HepG2 (cell line): Measurements from ENCODE around the gene TSC22D4. TPM values are rescaled to one million over a fixed set of nuclear protein-coding genes. Genes with fewer than 3 reads are reported as not detected.
A peak's percentile ranks its signal among the peaks of the same experiment; 100 is the strongest.

ENCODE experiments used
- ARNTL ChIP-seq: sonication (generic); formaldehyde crosslinking; IDR thresholded peaks from 2 replicates; pipeline ENCODE4 v1.4.0; 2020; ENCODE audit warnings: mild to moderate bottlenecking, missing genetic modification reagents
- BRCA1 ChIP-seq: sonication (generic); formaldehyde crosslinking; IDR thresholded peaks from 2 replicates; pipeline ENCODE4 v1.4.0; 2020; ENCODE audit warnings: missing genetic modification reagents
- CTCF ChIP-seq: sonication (generic); formaldehyde crosslinking; IDR thresholded peaks from 2 replicates; pipeline ENCODE4 v1.5.0; 2020; ENCODE audit warnings: mild to moderate bottlenecking, missing genetic modification reagents, moderate library complexity
- IRF1 ChIP-seq: sonication (generic); formaldehyde crosslinking; IDR thresholded peaks from 2 replicates; pipeline ENCODE4 v1.4.0; 2020; ENCODE audit warnings: low read depth, mild to moderate bottlenecking, missing genetic modification reagents
- MAFF ChIP-seq: IDR thresholded peaks from 2 replicates; pipeline ENCODE4 v1.6.1; 2011; ENCODE audit warnings: low read depth, low read length, improper control_type of control experiment
- NONO ChIP-seq, 2 experiments: fragments of 450-650 bp in 1 of 2; sonication (generic) in 1 of 2; formaldehyde crosslinking in 1 of 2; IDR thresholded peaks in 1 of 2; conservative IDR thresholded peaks in 1 of 2; 2 replicates each; pipeline versions ENCODE4 v1.6.1 to v1.8.0; 2017 to 2022; ENCODE audit warnings: mild to moderate bottlenecking in 1 of 2, missing genetic modification reagents in 1 of 2, moderate library complexity in 1 of 2
- PBX2 ChIP-seq: IDR thresholded peaks from 2 replicates; pipeline ENCODE4 v1.6.1; 2016; ENCODE audit warnings: control low read depth
- PHB2 ChIP-seq: fragments of 450-650 bp; IDR thresholded peaks from 2 replicates; pipeline ENCODE4 v1.6.1; 2018; ENCODE audit not compliant: partially characterized antibody
- SRF ChIP-seq: IDR thresholded peaks from 2 replicates; pipeline ENCODE4 v1.6.1; 2011; ENCODE audit warnings: mild to moderate bottlenecking, low read depth, low read length, moderate library complexity
- SUZ12 ChIP-seq: fragments of 150-350 bp; IDR thresholded peaks from 2 replicates; pipeline ENCODE4 v1.6.1; 2014; ENCODE audit warnings: low read depth, low read length
- TCF7 ChIP-seq: sonication (generic); IDR thresholded peaks from 2 replicates; pipeline ENCODE4 v1.6.1; 2016; ENCODE audit warnings: antibody characterized with exemption, low read depth
- TRAFD1 ChIP-seq: sonication (generic); formaldehyde crosslinking; IDR thresholded peaks from 2 replicates; pipeline ENCODE4 v1.5.1; 2020; ENCODE audit warnings: missing genetic modification reagents, mild to moderate bottlenecking, borderline replicate concordance
- ZBTB42 ChIP-seq: sonication (generic); formaldehyde crosslinking; IDR thresholded peaks from 2 replicates; pipeline ENCODE4 v1.5.0; 2020; ENCODE audit warnings: mild to moderate bottlenecking, missing genetic modification reagents
- ZBTB46 ChIP-seq: sonication (generic); formaldehyde crosslinking; IDR thresholded peaks from 2 replicates; pipeline ENCODE4 v1.4.0; 2020; ENCODE audit warnings: mild to moderate bottlenecking, missing genetic modification reagents, borderline replicate concordance
- ZNF274 ChIP-seq: sonication (generic); formaldehyde crosslinking; IDR thresholded peaks from 2 replicates; pipeline ENCODE4 v1.5.1; 2020; ENCODE audit warnings: mild to moderate bottlenecking, missing genetic modification reagents
- ZNF292 ChIP-seq: sonication (generic); formaldehyde crosslinking; IDR thresholded peaks from 2 replicates; pipeline ENCODE4 v1.8.1; 2022; ENCODE audit warnings: mild to moderate bottlenecking, low read depth, missing genetic modification reagents, borderline replicate concordance
- ZNF484 ChIP-seq: sonication (generic); formaldehyde crosslinking; IDR thresholded peaks from 2 replicates; pipeline ENCODE4 v1.5.1; 2020; ENCODE audit warnings: mild to moderate bottlenecking, low read depth, missing genetic modification reagents, borderline replicate concordance
- ZNF691 ChIP-seq: sonication (generic); formaldehyde crosslinking; IDR thresholded peaks from 2 replicates; pipeline ENCODE4 v1.4.0; 2020; ENCODE audit warnings: missing genetic modification reagents, low read depth, mild to moderate bottlenecking, borderline replicate concordance
- ZNF724P ChIP-seq: sonication (generic); formaldehyde crosslinking; IDR thresholded peaks from 2 replicates; pipeline ENCODE4 v1.8.0; 2022; ENCODE audit warnings: missing genetic modification reagents, borderline replicate concordance
- ZSCAN25 ChIP-seq: sonication (generic); formaldehyde crosslinking; IDR thresholded peaks from 2 replicates; pipeline ENCODE4 v1.8.0; 2022; ENCODE audit warnings: mild to moderate bottlenecking, missing genetic modification reagents
- polyA plus RNA-seq, 8 experiments: library from polyadenylated mRNA; depleted of rRNA in 3 of 8; stranded (reverse) in 7 of 8; unstranded in 1 of 8; fragments of >200 nt; fragmentation: Illumina TruSeq in 4 of 8; extraction: Trizol in 4 of 8; gene quantifications; 2 replicates each; pipeline versions ENCODE4 v1.2.1 to v1.2.3, GENCODE V29; 2011 to 2016; ENCODE audit warnings: low read depth in 4 of 8, missing spikeins in 1 of 8, mixed read lengths in 1 of 8; ENCODE audit not compliant: insufficient read depth in 1 of 8
- total RNA-seq, 5 experiments: library from RNA; depleted of rRNA; stranded (reverse); fragments of >200 nt; fragmentation: Illumina TruSeq; extraction: Trizol; gene quantifications; 2 replicates each; pipeline ENCODE4 v1.2.3, GENCODE V29; 2016; ENCODE audit warnings: low read depth in 1 of 5

Gene TSC22D4
- total and polyA plus RNA-seq, 2 of the 13 experiments (the other 11 are each of a cell fraction or from before 2014, with no cell fraction given) = 7.7 to 8.7 TPM

GRCh38 chr7:100478958-100479660 is at the start of gene TSC22D4 (continued):
- no peak for TF ChIP-seq PBX2
- no peak for TF ChIP-seq ZNF724P (CRISPR knock-in tag)
- TF ChIP-seq NONO (IDR thresholded peaks at IDR 0.05) = no peak
- 0 out of 2 replicates have a peak, but pooled peaks have one; percentile 29 for TF ChIP-seq NONO (CRISPR knock-in tag; conservative IDR thresholded peaks at IDR 0.05)
- no peak for TF ChIP-seq PHB2
- no peak for TF ChIP-seq ZNF484
- no peak for TF ChIP-seq MAFF
- no peak for TF ChIP-seq SUZ12
- no peak for TF ChIP-seq BRCA1
- TF ChIP-seq ZBTB46 (CRISPR knock-in tag) = no peak
- no peak for TF ChIP-seq ZNF691 (CRISPR knock-in tag)
- no peak for TF ChIP-seq SRF
- TF ChIP-seq ARNTL = no peak
- TF ChIP-seq IRF1 = no peak
- TF ChIP-seq CTCF (CRISPR knock-in tag) = no peak
- peak; percentile 89 for TF ChIP-seq ZSCAN25 (CRISPR knock-in tag)
- peak; percentile 62; the same call in 1 of the 2 replicates for TF ChIP-seq ZNF274 (CRISPR knock-in tag)
- TF ChIP-seq TCF7 = no peak
- TF ChIP-seq TRAFD1 (CRISPR knock-in tag) = no peak
- peak; percentile 92 for TF ChIP-seq ZNF292
- no peak for TF ChIP-seq ZBTB42 (CRISPR knock-in tag)
